Ammon's horn (tissue), 1 donor: ENCODE results near the gene MACROD2.
"Not testable (repeated sequence)": the region's sequence is repeated elsewhere in the genome, so short reads cannot be mapped to it uniquely, and the experiment has no call there.

ENCODE experiments used
- DNase-seq: peaks from one replicate; pipeline ENCODE4 v3.0.0-alpha.2; 2016; ENCODE audit warnings: low spot score

The MACROD2 gene

GRCh38 chr20:14193443-14193842 lies 198.1 kb downstream of the MACROD2 start:
- no peak for DNase-seq

- no peak for DNase-seq
Observed at GRCh38 chr20:14193885-14194284, 198.6 kb downstream of the MACROD2 start.

- DNase-seq = no peak
Observed at GRCh38 chr20:14197097-14197496, 201.8 kb downstream of the MACROD2 start.

GRCh38 chr20:14198416-14198815 lies 203.1 kb downstream of the MACROD2 start:
- no peak for DNase-seq

GRCh38 chr20:14199111-14199510 lies 203.8 kb downstream of the MACROD2 start:
- DNase-seq = no peak

- DNase-seq = no peak
Observed at GRCh38 chr20:14203657-14204056, 208.3 kb downstream of the MACROD2 start.

GRCh38 chr20:14207591-14207990 lies 212.3 kb downstream of the MACROD2 start:
- no peak for DNase-seq

- DNase-seq = no peak
Observed at GRCh38 chr20:14208956-14209355, 213.6 kb downstream of the MACROD2 start.

GRCh38 chr20:14210146-14210545 lies 214.8 kb downstream of the MACROD2 start:
- DNase-seq = no peak

- DNase-seq = no peak
Observed at GRCh38 chr20:14214046-14214445, 218.7 kb downstream of the MACROD2 start.

GRCh38 chr20:14215880-14216279 lies 220.6 kb downstream of the MACROD2 start:
- DNase-seq = not testable (repeated sequence)

- no peak for DNase-seq
Observed at GRCh38 chr20:14219801-14220461, 224.6 kb downstream of the MACROD2 start.

GRCh38 chr20:14220986-14221385 lies 225.7 kb downstream of the MACROD2 start:
- DNase-seq = no peak

- no peak for DNase-seq
Observed at GRCh38 chr20:14223806-14224205, 228.5 kb downstream of the MACROD2 start.

- DNase-seq = not testable (repeated sequence)
Observed at GRCh38 chr20:14226051-14227049, 231.0 kb downstream of the MACROD2 start.

- no peak for DNase-seq
Observed at GRCh38 chr20:14232650-14233049, 237.3 kb downstream of the MACROD2 start.

GRCh38 chr20:14234666-14235295 lies 239.5 kb downstream of the MACROD2 start:
- DNase-seq = no peak

- no peak for DNase-seq
Observed at GRCh38 chr20:14235355-14235754, 240.0 kb downstream of the MACROD2 start.

GRCh38 chr20:14245368-14245970 lies 250.2 kb downstream of the MACROD2 start:
- no peak for DNase-seq

- DNase-seq = no peak
Observed at GRCh38 chr20:14259689-14260088, 264.4 kb downstream of the MACROD2 start.

GRCh38 chr20:14260367-14260766 lies 265.1 kb downstream of the MACROD2 start:
- DNase-seq = no peak

GRCh38 chr20:14264869-14265268 lies 269.6 kb downstream of the MACROD2 start:
- DNase-seq = no peak
